NCI-H526 treated with DMSO at 0.1 percent for 48 hours (cell line): ENCODE results near the gene BCAM.

ENCODE experiments used
- DNase-seq: peaks from one replicate; lab custom pipeline; 2025; lab: John Stamatoyannopoulos, UW

BCAM gene

DNA sequence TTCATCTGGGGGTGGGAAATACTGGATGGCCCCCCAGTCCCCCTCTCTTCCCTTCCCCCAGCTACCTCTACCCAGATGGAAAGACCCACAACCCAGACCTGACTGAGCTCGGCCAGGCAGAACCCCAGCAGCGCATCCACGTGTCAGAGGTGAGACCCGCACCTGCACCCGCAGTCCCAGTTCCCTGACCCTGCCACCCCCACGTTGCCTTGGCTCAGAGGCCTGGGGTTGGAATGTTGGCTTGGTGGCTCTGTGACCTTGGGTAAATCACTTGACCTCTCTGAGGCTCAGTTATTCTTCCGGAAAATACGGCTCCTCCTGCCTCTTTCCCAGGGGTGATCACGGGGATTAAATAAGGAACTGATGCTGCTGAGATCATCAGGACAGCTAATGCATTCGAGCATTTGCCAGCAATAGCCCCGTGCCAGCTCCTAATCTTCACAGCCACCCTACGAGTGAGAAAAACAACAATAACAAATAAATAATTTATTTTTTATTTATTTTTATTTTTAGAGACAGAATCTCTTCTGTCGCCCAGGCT is 18.9 kb upstream of the BCAM start:
- no peak for DNase-seq

GRCh38 chr19:44792281-44792680 is 16.6 kb upstream of the BCAM start:
- DNase-seq, result no peak

GRCh38 chr19:44794610-44795009 is 14.3 kb upstream of the BCAM start:
- no peak for DNase-seq

GRCh38 chr19:44795398-44795987 is 13.4 kb upstream of the BCAM start:
- DNase-seq, result no peak

DNA sequence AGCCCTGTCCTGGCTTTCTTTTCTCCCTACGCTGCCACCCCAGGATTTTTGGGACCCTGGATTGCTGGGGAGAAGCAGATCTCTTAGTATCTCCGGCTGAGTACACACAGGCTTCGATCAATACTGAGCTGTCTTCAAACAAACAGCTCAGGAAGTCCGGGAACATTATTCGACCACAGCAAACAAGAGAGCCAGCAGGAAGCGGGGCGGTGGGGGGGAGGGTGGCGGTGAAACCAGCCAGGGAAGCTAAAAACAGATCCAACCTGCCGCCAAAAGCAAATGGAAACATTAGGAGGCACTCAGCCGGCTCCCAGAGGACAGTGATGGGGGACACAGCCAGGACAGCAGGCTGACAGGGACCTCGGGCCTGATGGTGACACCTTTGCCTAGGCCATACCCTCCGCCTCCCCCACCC is 12.2 kb upstream of the BCAM start:
- no peak for DNase-seq

DNA sequence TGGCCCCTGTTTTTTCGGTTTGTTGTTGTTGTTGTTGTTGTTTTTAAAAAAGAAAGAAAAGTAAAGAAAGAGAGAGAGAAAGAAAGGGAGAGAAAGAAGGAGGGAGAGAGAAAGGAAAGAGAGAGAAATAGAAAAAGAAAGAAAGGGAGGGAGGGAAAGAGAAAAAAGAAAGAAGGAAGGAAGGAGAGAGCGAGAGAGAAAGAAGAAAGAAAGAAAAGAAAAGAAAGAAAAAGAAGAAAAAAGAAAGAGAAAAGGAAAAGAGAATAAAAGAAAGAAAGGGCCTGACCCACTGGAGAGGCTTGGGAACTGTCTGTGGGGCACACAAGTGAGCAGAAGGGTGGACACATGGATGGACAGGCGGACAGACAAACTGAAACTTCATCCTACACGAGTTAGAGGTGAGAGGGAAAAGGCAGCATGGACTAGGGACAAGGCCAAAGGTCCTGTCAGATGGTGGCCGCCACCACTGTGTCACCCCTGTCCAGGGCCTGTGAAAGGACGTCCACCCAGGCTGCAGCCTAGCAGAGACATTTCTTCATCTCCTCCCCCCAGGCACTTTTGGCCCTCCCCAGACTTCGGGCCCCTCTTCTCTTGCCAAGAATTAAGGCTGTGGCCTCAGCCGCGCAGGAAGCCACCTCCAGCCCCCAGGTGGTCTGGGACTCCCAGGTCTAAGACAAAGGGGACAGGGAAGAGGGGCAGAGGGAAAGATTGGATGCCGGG is 9.1 kb upstream of the BCAM start:
- no peak for DNase-seq

DNA sequence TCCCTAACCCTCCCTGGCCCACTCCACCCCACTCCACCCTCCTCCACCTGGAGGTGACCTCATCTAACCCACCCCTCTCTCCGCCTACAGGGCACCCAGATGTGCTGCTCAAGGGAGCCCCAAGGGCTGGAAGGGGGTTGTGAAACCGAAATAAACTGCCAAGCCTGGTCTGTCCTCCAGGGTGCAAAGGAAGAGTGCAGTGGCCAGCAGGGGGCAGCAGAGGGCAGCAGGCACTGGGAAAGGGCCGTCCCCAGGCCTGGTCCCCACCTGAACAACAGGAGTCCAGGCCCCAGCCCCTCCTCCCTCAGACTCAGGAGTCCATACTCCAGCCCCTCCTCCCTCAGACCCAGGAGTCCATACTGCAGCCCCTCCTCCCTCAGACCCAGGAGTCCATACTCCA is 8.4 kb upstream of the BCAM start:
- peak; percentile 31 for DNase-seq

DNA sequence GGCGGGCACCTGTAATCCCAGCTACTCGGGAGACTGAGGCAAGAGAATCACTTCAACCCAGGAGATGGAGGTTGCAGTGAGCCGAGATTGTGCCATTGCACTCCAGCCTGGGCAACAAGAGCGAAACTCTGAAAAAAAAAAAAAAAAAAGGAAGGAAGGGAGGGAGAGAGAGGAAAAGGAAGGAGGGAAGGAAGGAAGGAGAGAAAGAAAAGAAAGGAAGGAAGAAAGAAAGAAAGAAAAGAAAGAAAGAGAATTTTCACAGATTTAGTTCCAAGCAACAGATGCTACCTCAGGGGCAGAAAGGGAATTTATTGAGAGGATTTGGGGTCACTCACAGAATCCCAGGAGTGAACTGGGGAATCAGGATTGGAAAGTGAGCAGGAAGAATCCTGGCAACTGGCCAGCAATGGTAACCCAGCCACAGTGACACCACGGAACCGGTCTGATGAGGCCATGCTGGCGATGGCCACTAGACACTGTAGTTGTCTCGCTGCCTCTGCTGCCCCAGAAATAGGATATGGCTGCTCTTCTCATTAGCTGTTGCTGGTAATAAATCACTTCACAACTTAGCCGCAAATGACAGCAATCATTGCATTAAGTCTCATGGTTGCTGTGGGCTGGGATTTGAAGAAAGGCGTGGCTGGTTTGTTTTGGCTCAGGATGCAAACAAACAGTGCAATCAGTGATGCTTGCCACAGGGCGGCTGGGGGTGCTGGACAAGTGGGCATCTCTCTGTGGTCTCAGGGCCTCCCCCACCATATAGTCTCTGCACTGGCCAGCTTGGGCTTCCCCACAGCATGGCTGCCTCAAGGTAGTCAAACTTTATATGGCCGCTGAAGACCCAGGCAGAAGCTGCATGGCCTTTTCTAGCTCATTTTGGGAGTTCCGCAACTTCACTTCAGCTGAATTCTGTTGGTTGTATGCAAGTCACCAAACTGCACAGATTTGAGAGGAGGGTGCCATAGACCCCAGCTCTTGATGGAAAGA is 5.2 kb upstream of the BCAM start:
- no peak for DNase-seq

- DNase-seq, result no peak
These were observed 2.6 kb upstream of the BCAM start for GRCh38 chr19:44806291-44806690.

- DNase-seq, result peak; percentile 30
These were observed 1.7 kb upstream of the BCAM start for GRCh38 chr19:44807162-44807561.

DNA sequence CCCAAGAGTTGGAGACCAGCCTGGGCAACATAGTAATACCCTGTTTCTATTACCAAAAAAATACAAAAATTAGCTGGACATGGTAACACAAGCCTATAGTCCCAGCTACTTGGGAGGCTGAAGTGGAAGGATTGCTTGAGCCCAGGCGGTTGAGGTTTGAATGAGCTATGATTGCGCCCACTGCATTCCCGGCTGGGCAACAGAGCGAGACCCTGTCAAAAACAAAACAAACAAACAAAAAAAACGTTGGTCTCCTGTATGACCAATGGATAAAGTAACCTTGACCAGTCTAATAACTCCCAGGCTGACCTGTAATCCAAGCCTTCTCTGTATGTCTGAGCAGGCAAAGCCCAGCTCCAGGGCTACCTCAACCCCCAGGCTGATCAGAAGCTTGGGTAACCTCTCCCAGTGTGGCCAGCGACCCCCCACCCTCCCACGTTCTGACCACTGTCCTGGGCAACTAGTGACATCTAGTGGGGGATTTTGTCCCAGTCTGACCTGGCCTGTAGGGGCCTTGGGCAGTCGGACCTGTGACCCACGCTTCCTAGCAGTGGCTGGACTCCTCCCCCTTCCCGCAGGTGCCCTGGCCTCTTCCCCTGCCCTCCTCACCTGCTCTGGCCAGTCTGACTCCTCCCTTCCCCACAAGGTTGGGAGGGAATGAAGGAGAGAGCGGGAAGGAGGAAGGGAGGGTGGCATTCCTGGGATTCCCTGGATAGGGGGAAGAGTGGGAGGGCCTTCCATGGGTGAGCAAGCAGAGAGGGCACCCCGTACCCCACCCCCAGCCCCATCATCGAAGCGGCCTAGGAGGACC is 1.0 kb upstream of the BCAM start:
- no peak for DNase-seq

DNA sequence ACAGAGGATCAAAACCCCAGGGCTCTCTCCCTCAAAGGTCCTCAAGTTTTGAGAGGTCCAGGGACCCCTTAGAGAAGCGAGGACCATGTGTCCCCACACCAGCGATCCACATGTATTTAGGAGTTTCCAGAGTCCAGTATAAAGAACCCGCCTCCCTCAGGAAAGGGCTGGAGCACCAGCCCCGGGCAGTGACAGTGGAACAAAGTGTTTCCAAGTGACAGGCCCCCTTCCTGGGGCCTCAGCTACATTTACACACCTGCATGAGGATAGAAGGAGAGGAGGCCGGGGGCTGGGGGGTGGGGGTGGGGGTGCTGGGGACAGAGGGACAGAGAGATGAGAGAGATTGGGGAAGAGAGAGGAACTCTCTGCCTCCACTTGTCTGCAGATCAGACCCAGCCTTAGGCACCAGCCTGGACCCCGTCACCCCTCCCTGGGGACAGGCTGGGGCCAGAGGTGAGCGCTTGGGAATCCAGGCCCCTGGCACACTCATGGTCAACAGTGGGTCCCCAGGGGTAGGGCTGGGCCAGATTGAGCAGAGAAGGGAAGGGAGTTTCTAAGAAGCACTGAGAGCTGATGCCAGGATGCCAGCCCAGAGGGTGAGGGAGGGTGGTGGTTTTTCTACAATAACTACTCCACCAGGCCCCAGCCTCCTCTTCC is 802 bp downstream of the BCAM start:
- no peak for DNase-seq

- DNase-seq, result no peak
These were observed 1.6 kb downstream of the BCAM start for GRCh38 chr19:44810234-44811121.

- DNase-seq, result no peak
These were observed 2.2 kb downstream of the BCAM start for GRCh38 chr19:44811122-44811419.

GRCh38 chr19:44812142-44812718 is 3.3 kb downstream of the BCAM start:
- DNase-seq, result no peak

GRCh38 chr19:44813070-44813840 is 4.4 kb downstream of the BCAM start:
- peak; percentile 22 for DNase-seq

GRCh38 chr19:44813841-44814470 is 5.1 kb downstream of the BCAM start:
- DNase-seq, result no peak

- no peak for DNase-seq
These were observed 5.6 kb downstream of the BCAM start for GRCh38 chr19:44814517-44814916.

- no peak for DNase-seq
These were observed 7.4 kb downstream of the BCAM start for GRCh38 chr19:44816301-44816700.
